HG02943 (cell line): ENCODE data around the gene FAM89B.
A peak's percentile ranks its signal among the peaks of the same experiment; 100 is the strongest.

Experiments
- ATAC-seq: cut with Tn5 transposase; IDR thresholded peaks from one replicate; pipeline ENCODE4 v1.9.1; 2021; ENCODE audit warnings: mild to moderate bottlenecking, low read depth, moderate library complexity; ENCODE audit not compliant: unreplicated experiment

Gene FAM89B

DNA sequence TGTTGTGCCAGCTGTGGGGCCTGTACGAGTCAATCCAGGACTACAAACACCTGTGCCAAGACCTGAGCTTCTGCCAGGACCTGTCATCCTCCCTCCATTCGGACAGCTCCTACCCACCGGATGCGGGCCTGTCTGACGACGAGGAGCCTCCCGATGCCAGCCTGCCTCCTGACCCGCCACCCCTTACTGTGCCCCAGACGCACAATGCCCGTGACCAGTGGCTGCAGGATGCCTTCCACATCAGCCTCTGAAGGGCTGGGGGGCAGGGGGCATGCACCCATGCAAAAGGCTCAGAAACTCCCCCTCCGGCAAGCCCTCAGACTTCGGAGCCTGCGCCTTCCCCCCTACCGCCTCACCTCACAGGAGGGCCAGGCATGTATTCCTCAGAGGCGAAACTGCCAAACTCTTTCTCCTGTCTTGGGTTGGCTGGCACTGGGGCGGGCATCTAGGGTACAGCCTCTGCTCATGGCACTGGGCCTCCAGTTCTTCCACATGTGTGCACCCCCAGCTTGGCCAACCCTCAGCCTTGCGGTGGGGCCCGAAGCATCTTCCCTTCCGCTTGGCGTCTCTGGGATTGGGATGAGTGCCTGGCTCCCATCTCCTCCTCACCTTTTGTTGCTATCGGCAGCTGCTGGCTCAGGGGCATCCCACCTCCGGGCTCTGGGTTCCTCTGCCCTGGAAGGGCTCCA, 1.2 kb downstream of the FAM89B start:
- ATAC-seq: no peak

GRCh38 chr11:65574109-65574810, 1.9 kb downstream of the FAM89B start:
- ATAC-seq: peak; percentile 27

- ATAC-seq: no peak
These were observed 2.7 kb downstream of the FAM89B start for GRCh38 chr11:65574811-65575567.

- no peak for ATAC-seq
These were observed 3.4 kb downstream of the FAM89B start, which contains the start of gene EHBP1L1 for GRCh38 chr11:65575568-65576231. TSS of gene EHBP1L1 (plus strand) at chr11:65576053. CDS start at chr11:65576303, 250 bp downstream.

- ATAC-seq: no peak
These were observed 4.0 kb downstream of the FAM89B start for GRCh38 chr11:65576232-65576866.

- no peak for ATAC-seq
These were observed 4.8 kb downstream of the FAM89B start for GRCh38 chr11:65576867-65577755.

DNA sequence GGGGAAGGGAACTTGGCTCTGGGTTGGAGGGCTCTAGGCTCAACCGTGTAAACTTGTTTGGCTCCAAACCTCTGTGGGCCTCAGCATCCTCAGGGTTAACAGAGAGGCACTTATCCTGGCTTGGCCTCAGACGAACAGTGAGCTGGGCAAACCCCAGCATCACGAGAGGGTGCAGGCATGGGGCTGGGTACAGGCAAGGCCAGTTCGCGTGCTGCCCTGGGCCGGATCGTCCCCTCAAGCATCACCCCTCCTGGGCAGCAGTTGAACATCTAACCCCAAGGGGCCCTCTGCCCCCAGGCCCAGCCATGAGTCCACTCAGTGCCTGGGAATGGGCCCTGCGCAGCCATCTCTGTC, 5.4 kb downstream of the FAM89B start:
- ATAC-seq: no peak

DNA sequence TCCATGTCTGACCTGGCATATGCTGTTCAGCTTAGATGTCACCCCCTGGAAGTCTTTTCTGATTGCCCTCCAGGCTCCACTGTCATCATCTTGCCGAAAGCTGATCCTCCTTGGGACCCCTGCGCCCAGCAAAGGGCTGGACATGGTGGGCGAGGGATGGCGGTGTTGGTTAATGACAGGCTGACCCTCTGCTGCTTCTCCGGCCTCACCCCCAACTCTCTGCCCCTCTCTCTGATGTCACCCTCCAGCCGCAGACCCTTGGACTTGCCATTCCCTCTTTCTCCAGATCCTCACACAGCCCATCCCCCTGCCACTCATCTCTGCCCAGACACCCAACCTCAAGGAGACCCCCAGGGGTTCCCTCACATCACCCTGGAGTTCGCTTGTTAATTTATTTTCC, 5.8 kb downstream of the FAM89B start:
- no peak for ATAC-seq

DNA sequence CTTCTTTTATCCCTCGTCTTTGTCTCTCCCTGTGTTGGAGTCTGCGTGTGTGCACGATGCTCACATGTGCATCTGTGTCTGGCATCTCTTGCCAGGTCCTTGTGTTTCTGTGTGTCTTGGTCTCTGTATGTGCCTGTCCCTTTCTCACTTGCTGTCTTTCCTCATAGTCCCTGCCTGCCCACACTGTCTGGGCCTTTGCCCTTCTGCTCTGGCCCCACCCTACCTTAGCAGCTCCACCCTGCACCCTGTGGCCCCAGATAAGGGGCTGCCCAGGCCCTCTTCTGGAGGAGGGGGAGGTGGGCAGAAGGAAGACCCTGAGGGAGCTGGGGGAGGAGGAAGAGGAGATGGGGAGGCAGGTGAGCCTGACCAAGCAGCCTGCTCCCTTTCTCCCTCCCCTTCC, 6.3 kb downstream of the FAM89B start:
- ATAC-seq: no peak

DNA sequence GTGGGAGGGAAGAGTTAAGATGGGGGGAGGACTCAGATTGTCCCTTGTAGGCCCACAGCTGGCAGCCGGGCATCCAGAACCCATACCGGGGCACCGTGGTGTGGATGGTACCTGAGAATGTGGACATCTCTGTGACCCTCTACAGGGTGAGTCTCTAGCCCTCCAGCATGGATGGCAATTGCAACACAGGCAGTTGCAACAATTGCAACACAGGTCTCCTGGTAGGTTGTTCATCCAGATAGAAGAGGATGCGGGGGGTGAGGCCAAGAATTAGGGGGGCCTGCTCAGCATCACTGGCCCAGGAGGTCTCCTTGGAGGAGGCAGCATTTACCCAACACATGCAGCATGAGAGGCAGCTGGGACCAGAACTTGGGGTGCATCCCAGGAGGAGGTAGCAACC, 7.0 kb downstream of the FAM89B start:
- ATAC-seq: no peak

- ATAC-seq: no peak
These were observed 7.8 kb downstream of the FAM89B start for GRCh38 chr11:65580031-65580692.

DNA sequence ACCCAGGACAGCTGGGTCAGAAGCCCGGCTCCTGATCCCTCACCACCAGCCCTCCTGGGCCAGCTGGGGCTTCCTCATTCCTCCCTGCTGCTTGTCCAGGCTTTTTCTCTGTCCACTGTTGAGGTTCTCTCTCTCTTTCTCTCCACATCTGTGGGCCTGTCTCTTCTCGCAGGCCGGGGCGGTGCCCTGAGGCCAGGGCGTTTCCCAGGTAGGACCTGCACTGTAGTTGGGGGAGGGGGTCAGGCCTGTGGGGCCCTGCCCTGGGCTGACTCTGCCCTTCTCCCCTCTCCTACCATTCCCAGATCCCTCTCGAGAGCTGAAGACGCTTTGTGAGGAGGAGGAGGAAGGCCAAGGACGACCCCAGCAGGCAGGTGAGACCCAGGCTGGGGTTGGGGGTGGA, 8.4 kb downstream of the FAM89B start:
- ATAC-seq: no peak

DNA sequence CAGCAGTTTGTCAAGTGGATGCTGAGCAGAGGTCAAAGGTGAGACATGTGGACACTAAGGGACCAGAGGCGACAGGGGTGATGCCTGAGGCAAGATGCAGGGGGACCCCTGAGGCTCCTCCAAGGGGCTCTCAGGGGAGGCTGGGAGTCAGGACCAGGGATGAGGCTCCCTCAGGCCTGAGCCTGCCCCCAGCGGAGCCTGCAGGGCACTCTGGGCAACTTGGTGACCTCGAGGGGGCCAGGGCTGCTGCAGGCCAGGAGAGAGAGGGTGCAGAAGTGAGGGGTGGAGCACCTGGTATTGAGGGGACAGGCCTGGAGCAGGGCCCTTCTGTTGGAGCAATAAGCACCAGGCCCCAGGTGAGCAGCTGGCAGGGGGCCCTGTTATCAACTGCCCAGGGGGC, 9.6 kb downstream of the FAM89B start:
- ATAC-seq: no peak

DNA sequence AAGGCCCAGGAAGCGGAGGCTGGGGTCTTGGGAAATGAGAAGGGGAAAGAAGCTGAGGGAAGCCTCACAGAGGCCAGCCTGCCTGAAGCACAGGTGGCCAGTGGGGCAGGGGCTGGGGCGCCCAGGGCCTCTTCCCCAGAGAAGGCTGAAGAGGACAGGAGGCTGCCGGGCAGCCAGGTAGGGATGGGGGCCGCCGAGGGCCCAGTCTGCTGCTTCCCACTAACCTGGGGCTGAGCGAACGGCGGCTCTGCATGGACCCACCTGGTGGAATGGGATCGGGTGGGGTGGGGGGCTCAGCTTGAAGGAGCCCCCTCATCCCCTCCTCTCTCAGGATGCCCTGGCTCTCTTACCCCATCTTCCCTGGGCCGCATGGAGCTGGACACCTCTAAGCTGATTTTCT, 11.3 kb downstream of the FAM89B start:
- no peak for ATAC-seq

DNA sequence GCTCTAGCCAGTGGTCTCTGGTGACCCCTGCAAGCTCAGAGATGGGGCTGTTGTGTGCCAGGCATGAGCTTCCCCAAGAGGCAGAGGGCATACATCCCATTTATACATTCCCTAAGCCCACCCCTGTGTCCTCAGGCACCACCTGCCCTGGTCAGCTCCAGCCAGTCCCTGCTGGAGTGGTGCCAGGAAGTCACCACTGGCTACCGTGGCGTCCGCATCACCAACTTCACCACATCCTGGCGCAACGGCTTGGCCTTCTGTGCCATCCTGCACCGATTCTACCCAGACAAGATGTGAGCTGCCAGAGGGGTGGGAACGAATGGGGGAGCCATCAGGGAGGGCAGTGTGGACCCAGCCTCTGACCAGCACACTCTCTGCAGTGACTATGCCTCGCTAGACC, 11.8 kb downstream of the FAM89B start:
- no peak for ATAC-seq

DNA sequence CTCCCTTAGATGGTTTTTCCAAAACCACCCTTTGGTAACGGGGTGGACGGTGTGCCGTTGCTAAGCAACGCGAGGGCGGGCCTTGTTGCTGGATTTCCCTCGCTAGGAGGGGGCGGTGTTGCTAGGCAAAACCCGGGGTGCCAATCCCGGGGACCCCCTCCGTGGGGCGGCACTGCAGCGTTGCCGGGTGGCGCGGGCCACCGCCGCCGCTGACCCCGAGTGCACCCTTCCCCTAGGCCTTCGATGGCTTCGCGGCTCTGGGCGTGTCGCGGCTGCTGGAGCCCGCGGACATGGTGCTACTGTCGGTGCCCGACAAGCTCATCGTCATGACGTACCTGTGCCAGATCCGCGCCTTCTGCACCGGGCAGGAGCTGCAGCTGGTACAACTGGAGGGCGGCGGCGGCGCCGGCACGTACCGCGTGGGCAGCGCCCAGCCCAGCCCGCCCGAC, 12.4 kb downstream of the FAM89B start:
- ATAC-seq: no peak

DNA sequence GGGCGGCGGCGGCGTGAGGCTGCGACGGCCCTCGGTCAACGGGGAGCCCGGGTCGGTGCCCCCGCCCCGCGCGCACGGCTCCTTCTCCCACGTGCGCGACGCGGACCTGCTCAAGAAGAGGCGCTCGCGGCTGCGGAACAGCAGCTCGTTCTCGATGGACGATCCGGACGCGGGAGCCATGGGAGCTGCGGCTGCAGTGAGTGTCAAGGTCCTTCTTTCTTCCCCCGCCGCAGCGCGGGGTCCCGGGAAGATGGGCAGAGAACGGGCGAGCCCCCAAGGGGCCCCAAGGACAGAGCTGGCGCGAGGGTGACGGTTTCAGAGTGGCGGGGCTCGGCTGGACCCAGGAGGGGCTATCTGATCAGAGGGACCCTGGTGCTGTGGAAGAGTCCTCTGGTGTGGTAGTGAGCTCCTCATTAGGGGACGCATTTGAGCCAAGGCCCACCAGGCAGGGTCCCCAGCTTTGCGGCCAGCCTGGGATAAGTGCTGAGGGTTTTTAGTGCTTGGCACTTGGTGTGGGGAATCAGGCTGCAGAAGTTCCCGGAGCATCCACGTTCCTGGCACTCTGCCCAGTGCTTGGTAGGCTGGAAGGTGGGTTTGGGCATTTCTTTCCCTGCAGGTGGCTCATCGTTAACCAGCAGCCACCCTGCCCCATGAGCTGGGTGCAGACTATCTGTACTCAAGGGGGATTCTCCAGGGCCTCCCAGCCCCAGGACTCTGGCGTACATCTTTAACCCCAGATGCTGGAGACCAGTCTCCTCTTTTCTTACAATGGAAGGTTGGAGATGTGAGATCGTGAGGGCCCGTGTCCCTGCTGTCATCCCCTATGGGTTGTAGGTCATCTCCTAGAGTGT, 13.3 kb downstream of the FAM89B start:
- no peak for ATAC-seq

- ATAC-seq: no peak
These were observed 13.9 kb downstream of the FAM89B start for GRCh38 chr11:65586247-65586630.
